Stimulated activated CD4-positive, alpha-beta T cell treated with anti-CD3 and anti-CD28 coated beads, TNF-alpha, amount 100 ng/mL, for 1 hour (primary cell): ENCODE data around the gene DIP2C.
"Not testable (repeated sequence)": the region's sequence is repeated elsewhere in the genome, so short reads cannot be mapped to it uniquely, and the experiment has no call there.

Experiments
- DNase-seq, 3 donors: peaks; one replicate each; pipeline ENCODE4 v3.0.0-alpha.2; 2020; ENCODE audit warnings: low read depth in 3 of 3, low spot score in 1 of 3

Gene DIP2C

GRCh38 chr10:367636-368035, 321.8 kb downstream of the DIP2C start:
- DNase-seq, result no peak

- no peak for DNase-seq
Observed at GRCh38 chr10:366186-366585, 323.3 kb downstream of the DIP2C start.

- DNase-seq, result no peak
Observed at GRCh38 chr10:364267-364775, 325.1 kb downstream of the DIP2C start.

- no peak for DNase-seq
Observed at GRCh38 chr10:363152-363551, 326.3 kb downstream of the DIP2C start.

GRCh38 chr10:361203-362081, 328.0 kb downstream of the DIP2C start:
- no peak for DNase-seq

GRCh38 chr10:360653-361052, 328.8 kb downstream of the DIP2C start:
- no peak for DNase-seq

- DNase-seq, result no peak
Observed at GRCh38 chr10:359762-360161, 329.7 kb downstream of the DIP2C start.

- no peak for DNase-seq
Observed at GRCh38 chr10:359093-359492, 330.4 kb downstream of the DIP2C start.

- no peak for DNase-seq
Observed at GRCh38 chr10:357201-357950, 332.1 kb downstream of the DIP2C start.

GRCh38 chr10:356452-356851, 333.0 kb downstream of the DIP2C start:
- no peak for DNase-seq

- no peak for DNase-seq
Observed at GRCh38 chr10:354901-355617, 334.4 kb downstream of the DIP2C start.

GRCh38 chr10:352476-353235, 336.8 kb downstream of the DIP2C start:
- DNase-seq, result no peak

- peak in 1 of 3 donors; percentile 7 for DNase-seq
Observed at GRCh38 chr10:351770-352334, 337.6 kb downstream of the DIP2C start.

GRCh38 chr10:350981-351501, 338.4 kb downstream of the DIP2C start:
- DNase-seq, result no peak

GRCh38 chr10:349081-349480, 340.4 kb downstream of the DIP2C start:
- no peak for DNase-seq

- no peak for DNase-seq
Observed at GRCh38 chr10:348456-348855, 341.0 kb downstream of the DIP2C start.

- DNase-seq, result not testable (repeated sequence)
Observed at GRCh38 chr10:347774-348173, 341.7 kb downstream of the DIP2C start.

- DNase-seq, result not testable (repeated sequence)
Observed at GRCh38 chr10:347190-347589, 342.3 kb downstream of the DIP2C start.

GRCh38 chr10:344582-345200, 344.8 kb downstream of the DIP2C start:
- DNase-seq, result no peak
